ENCODE data around the gene PTPRR.

DNA sequence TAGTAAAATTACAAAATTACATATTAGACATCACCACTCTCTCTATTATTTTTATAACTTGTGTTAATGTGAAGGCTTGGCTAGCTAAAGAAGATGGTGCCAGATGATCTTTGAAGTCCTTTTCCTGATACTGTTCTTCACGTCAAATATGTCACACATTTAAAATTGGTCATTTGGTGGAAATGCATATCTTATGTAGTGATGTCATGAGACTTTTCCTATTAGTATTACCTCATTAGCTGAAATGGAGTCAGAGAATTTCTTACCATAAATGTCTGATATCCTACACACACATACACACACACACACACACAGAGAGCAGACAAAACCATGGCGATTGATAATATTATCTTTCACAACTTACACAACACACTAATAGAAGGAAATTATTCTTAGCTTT is 158.5 kb downstream of the PTPRR start:
- TF ChIP-seq ZNF274 (IDR thresholded peaks at IDR 0.05; ENCODE audit: low read depth, low read length): no peak
- TF ChIP-seq YY1 (IDR thresholded peaks at IDR 0.05; ENCODE audit: insufficient read depth, insufficient read length): no peak

All from NT2/D1 (cell line).